A204.1 (cell line): ENCODE measurements around the gene LIPC.

ENCODE experiments used
- FAIRE-seq: peaks from 2 replicates; lab custom pipeline; 2012; peaks lifted over from hg19 to GRCh38; lab: Jason Lieb, UNC

LIPC gene

DNA sequence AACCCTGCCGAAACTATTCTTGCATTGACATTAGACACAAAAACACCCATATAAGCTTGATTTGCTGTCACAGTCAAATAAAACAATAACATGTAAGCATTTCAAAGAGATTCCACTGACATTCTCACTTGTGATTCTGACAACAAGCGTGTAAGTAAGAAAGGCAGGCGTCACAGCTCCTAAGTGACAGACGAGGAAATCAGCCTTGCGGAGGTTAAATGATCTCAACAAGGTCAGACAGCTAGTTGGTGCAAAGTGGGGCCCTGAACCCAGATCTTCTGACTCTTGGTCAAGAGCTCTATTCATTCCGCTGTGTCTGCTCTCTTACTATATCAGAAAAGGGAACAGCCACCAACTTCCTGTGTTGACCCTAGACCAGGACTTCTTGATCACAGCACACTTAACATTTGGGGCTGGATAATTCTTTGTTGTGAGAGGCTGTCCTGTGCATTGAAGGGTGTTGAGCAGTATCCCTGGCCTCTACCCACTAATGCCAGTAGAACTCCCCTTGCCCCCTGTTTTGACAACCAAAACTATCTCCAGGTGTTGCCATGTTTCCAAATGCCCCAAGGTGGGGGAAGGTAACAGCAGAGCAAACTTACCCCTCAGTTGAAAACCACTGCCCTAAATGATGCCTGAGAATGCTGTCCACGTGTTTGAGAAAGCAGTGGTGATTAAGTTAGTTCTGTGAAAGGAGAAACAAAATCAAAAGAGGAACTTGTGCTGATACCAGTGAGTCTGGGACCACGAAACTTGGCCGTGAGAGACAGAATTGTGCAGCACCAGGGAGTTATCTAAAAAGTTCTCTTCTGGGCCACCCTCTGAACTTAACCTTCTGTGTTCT lies 86.1 kb downstream of the LIPC start:
- no peak for FAIRE-seq

DNA sequence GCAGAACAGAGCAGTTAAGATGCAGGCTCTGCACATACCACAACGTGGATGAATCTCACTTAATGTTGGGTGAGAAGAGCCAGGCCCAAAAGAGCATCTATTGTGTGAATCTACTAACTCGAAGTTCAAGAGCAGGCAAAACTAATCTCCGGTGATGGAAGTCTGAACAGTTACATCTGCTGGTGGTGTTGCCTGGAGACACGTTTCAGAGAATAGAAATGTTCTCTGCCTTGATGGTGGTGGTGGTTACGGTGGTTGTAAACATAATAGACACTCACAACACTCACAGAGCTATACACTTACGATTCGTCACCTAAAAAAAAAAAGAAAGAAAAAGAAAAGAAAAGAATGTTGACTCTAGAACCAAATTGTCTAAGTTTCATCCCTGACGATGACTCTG lies 86.8 kb downstream of the LIPC start:
- no peak for FAIRE-seq

DNA sequence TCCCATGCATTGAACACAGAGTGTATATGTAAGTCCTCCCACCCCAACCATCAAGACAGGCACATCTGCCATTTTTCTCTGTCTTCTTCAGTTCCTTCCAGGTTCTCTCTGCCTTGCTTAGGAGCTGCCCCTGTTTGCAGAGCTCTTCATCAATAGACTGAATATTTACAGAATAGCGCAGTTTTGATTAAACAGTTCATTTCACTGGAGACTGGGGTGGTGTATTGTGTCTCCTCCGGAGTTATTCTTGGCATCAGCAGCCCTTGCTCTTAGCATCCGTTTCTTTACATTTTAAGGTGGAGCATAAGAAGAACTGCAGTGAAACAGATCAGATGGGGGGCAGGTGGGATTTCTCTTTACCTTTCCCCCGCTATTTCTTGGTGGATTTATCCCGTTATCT lies 87.7 kb downstream of the LIPC start:
- no peak for FAIRE-seq

DNA sequence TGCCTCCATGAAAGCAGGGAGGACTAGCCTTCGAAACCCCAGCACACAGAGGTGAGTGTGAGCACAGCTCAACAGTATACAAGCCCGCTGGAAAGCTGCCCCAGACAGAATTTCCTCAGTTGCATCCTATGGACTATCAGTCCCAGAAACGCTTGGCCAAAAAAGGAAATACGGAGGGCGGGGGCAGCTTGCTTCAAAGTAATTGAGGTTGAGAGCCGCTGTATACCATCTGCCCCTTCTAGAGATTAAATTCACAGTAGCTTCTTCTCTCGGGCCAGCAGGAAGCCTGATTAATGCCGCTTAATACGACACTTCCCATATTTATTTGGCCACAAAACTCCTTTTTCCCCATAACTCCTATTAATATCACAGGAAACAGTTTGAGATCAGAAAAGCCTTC lies 88.7 kb downstream of the LIPC start:
- no peak for FAIRE-seq

DNA sequence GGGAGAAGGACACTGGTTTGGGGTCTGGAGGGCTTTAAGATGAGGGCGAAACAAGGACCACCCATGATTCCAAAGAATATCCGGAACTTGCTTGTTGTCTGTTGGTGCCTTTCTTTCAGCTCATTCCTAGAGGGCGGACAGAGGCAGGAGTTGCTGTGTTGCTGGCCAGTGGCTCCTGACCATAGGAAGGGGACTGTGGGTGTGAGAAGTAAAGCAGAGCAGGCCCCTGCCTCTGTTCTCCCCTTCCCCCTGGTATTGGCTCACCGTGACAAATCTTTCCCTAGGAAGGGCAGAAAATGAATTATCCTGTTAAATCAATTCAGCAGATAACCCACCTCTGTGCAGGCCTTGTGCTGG lies 89.1 kb downstream of the LIPC start:
- no peak for FAIRE-seq

DNA sequence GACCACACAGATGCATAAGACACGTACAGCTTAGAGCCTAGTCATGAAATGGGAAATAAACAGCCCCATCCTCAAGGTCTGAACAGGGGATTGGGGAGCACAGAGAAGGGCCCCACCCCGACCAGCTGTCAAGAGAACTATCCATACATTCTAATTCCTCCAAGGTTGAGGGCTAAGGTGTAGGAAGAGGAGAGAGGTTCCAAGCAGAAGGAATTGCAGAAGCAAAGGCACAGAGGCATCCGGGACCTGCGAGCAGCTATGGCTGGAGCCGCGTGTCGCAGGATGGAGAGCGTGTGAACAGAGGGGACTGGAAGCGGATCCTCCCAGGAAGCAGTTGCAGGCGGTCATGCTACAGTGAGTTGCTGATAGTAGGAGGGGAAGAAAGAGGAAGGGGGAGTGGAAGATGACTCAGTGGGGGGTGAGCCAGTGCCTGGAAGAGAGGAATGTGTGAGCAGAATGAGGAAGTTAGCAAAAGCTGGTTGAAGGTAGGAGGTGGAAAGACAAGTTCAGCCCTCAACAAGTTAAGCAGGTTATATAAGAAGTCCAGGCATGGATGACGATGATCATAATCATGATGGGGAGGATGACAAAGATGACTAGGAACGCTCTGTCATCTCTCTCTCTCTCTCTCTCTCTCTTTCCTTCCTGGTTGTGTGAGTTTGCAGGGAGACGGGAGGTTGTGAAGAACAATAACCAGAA lies 89.7 kb downstream of the LIPC start:
- no peak for FAIRE-seq

DNA sequence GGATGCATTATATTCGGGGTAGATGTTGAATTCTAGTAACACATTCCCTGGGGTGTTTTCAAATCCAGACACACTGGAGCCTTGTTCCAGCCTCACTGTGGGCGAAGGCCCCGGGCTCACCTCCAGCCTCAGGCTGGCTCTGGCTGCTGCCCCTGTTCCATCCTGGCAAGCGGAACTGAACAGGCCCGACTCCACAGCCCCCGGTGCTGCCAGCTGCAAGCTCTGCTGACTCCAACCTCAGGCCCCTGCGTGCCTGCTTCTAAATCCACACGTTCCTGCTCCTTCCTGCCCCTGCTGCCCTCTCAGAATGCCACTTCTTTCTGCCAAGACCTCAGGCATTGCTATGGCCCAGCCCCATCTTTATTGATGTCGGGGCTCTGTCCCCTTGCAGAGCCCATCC lies 90.6 kb downstream of the LIPC start:
- no peak for FAIRE-seq

DNA sequence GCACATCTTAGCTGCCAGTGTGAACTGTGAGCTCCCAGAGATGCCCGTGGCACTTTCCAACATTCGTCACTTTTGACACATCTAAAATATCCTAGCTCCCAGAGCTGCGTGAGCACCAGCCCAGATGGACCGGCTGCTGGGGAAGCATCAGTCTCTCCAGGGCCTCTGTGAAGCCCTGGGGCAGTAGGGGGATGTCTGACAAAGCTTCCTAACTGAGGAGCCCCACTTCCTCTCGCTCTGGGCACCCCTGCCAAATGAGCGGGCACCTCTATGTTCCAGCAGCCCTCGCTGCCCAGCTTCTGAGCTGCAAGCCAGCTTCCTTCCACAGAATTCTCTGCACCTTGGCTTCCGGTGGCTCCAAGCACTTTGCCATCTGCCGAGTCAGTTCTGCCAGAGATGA lies 91.1 kb downstream of the LIPC start:
- no peak for FAIRE-seq

DNA sequence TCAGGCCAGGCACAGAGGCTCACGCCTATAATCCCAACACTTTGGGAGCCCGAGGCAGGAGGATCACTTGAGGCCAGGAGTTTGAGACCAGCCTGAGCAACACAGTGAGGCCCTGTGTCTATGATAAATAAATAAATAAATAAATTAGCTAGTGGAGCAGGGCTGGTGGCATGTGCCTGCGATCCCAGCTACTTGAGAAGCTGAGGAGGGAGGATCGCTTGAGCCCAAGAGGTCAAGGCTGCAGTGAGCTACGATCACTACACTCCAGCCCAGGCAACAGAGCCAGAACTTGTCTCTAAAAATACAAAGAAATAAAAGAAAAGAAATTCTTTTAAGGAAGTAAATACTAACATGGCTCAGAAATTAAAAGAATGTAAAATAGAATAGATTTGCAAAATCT lies 91.8 kb downstream of the LIPC start:
- FAIRE-seq: no peak

DNA sequence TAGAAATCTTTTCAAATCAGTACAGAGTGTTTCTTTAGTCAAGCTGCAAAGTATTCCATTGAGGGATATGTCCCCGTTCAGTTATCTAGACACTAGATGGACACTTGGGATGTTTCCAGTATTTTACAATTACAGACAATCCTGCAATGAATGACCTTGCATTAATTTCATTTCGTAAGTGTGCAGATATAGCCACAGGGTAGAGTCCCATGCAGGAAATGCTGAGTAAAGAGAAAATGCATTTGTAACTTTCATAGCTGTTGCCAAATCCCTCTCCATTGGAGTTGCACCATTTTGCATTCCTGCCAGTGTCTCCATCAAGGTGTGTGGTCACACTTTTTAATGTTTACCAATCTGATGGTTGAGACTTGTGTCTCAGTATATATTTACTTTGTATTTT lies 92.5 kb downstream of the LIPC start:
- no peak for FAIRE-seq

DNA sequence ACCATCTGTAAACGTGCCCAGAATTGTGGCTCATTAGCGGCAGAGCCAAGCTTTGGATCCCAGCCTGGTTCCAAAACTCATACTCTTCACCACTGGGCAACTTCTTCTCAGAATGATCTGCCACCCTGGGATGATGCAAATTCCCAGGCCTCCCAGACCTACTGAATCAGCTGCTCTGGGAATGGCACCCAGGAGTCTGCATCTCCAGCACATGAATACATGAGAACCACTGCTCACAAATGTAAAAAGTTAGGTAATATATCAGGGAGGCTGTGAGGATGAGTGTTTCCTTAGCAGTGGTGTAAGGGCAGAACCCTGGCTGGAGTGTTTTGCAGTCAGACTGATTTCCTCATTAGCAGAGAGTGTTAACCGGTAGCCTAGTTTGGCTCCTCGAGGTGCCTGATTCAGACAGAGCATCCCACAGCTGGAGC lies 94.2 kb downstream of the LIPC start:
- FAIRE-seq: no peak

DNA sequence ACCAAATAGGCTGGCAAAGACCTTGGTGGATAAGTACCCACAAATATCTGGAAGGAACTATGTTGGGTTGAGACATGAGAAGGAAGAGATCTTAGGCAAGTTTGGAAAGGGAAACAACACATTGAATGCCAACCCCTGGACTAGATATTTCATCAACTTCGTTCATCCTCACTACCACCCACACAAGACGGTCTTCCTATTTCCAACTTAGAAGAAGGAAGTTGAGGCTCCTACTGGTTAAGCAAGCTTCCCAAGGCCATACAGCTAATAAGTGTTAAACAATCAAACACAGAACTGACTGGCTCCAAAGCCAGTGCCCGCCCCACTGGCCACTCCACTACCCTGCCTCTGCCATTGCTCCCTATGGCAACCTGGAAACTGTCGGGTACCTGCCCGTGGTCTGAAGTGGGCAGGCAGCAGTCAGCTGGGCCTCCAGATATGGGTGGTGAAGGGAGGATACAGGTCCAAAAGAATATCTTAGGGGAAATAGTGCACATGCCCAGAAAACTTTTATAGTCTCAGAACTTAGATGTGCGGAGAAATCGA lies 94.9 kb downstream of the LIPC start:
- FAIRE-seq: no peak

DNA sequence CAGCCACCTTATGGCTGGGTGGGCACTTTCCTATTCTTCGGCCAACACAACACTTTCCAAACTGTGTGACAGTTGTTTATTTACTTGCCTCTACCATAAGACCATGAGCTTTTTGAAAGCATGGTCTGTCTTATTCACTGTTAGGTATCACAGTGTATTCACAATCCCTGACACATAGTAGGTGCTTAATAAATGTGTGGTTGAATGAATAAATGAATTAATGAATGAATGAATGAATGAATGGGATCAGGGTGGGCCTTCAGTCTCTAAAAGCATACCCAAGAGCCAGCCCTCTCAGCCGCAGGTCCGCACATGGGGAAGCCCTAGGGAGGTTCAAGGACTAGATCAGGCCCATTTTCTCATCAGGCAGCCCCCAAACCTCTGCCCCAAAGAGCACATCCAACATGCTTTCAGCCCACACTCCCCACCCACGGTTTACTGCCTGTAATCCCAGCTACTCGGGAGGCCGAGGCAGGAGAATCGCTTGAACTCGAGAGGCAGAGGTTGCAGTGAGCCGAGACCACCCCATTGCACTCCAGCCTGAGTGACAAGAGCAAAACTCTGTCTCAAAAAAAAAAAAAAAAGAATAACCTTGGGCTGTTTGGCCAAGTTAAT lies 95.9 kb downstream of the LIPC start:
- FAIRE-seq: no peak

DNA sequence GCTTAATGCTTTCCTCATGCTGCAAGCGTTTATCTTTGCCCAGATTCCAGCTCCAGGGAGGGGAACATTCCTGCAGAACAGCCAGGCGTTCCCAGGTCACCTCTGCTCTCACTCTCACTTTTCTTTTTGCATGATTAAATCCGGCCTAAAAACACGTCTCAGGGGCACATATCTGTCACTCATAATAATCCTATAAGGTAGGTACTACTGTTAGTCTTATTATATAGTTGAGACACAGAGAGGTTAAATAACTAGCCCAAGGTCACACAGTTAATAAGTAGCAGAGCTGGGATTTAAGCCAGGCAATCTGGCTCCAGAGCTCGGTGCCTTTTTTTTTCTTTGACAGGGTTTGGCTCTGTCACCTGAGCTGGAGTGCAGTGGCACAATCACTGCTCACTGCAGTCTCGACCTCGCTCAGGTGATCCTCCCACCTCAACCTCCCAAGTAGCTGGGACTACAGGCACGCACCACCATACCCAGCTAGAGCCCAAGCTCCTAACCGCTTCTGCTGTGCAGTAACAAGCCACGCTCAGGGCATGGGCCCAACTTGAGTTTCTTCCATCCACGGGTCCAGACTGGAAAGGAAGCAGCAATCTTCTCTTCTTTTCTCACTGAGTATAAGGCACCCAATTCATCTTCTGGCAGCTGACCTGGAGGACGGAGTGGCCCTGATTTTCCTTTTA lies 96.5 kb downstream of the LIPC start:
- no peak for FAIRE-seq

DNA sequence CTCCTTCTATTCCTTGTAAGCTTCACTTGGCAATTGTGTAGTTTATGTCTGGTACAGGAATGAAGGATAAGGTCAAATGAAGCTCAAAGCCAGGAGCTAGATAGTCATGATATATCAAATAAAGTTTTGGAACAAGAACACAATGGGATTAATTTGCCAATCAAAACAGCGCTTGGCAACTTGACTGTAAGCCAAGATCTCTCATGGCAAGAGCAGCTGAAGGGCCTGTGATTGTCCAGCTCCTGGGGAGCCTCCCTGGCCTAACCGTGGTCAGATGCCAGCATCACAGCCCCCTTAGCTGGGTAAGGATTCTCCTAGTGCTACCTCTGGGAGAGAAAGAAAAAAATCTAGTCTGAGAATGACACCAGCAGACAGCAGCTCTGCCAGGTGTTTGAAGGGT lies 97.2 kb downstream of the LIPC start:
- no peak for FAIRE-seq

DNA sequence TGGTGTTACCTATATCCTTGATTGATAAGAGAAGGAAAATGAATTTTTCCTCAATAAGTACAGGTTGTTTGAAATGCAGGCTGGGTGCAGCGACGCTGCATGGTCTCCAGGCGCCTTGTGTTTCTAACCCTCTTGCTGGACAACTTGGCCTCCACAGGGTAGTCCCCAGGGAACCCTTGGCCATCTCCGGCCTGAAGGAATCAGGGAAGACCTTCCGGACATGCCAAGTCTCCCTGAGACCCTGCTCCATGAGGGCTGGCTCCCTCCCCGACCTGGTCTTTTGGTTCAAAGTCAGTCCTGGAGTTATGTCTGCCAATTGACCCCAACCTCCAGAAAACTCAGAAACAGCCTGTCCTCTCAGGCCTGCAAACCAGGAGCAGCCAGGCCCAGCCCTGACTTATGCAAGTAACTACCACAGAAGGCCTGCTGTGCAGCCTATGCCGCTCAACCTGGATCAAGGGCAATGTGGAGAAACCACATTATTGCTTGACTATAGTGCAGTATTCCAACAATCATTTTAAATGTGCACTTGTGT lies 98.3 kb downstream of the LIPC start:
- no peak for FAIRE-seq

DNA sequence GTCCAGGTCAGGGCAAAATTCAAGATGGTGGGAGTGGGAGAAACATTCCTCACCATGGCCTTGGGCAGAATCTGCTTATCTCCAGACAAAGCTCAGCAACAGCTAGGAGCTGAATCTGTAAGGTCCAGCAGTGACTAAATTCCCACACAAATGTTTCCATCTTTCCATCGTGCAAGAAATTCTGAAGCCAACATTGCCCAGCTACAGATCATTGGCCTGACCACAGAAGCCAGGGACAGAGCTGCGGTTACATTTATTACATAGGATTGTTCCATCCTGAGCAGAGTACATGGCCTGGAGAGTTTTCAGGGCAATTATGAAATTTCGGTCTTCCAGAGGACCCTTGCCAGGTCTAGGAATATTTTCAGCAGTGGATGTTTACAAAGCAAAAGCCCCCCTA lies 100.3 kb downstream of the LIPC start:
- no peak for FAIRE-seq

DNA sequence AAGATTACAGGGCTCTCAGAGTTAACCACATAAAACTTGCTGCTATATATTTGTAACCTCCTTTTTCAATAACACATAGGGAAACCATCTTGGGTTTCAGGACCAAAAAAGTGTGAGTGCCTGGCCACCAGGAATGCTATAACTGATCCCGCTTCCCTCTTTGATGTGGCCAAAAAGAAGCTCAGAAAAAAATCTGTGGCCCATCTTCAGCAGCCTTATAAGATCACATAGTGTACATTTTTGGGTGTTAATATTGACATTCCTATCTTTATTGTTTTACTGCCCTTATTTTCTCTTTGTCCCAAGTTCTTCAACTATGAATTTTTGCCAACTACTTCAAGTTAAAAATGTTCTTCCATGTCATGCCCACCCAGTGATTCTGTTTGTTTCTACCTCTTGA lies 102.8 kb downstream of the LIPC start:
- FAIRE-seq: no peak

DNA sequence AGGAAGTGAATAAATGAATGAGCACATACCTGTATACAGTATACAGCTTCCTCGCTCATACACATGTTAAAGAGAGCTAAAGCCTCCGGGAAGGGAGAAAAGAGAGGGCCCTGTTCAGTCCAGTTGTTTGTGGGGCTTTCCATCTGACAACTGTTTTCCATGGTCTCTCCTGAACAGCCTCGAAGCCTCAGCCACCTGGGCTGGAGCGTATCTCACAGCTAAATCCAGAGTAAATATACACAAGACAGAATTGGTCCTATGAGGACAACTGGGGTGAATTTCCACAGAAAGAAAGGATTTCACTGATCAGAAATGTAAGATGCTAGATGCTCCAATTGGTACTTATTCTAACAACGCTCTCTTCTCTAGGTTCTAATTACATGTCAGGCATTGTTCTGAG lies 103.5 kb downstream of the LIPC start:
- FAIRE-seq: no peak

DNA sequence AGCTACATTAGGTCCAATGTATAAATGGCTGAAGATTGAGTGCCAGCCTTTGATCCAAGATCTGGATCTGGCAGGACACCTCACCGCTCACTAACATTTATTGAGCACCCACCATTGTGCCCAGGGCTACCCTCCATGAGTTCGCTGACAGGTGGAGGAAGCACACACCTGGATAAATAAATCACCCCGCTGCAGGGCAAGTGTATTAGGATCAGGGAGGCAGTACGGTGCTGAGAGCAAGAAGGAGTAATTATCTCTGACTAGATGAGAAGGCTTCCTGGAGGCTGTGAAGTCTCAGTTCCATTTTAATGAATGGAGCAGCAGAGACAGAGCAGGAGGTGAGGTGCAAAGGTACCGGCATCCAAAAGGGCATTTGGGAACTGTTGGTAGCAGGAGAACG lies 104.1 kb downstream of the LIPC start:
- FAIRE-seq: no peak

DNA sequence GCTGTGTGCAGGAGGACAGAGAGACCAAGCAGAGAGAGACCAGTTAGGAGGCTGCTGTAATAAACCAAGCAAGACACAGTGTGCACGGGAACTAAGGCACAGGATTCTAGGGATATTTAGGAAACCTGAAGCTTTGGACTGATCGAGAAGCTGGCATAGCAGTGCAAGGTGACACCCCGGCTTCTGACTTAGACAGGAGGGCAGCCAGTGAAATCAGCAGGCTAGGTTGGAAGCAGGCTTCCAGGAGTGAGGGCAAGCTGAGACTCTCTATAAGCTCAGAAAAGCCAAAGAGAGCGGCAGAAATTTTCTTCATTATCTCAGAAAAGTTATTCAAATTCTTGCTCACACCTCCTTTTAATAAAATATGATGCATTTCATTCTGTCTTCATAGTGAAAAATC lies 104.6 kb downstream of the LIPC start:
- FAIRE-seq: no peak

DNA sequence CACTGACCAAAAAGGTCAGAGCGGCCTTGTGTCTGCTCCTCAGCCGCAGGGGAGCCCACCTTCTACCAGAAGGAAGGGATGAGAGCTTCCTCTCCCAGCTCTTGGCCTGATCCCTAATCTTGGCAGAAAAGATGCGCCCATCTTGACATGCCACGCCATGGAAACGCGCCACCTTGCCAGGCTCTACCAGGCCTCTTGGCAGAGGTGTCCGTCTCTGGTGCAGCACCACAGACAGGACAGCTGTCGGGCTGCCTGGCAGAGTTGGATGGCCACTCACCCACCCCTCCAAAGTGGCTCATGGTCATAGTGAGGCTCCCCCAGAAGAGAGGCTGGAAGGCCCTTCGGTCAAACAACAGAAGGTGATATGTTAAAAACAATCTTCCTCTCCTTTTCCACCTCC lies 105.2 kb downstream of the LIPC start:
- no peak for FAIRE-seq
